Measurements from ENCODE around the gene IQCH. TPM values are rescaled to one million over a fixed set of nuclear protein-coding genes. Genes with fewer than 3 reads are reported as not detected.
"Not testable (repeated sequence)": the region's sequence is repeated elsewhere in the genome, so short reads cannot be mapped to it uniquely, and the experiment has no call there.

The IQCH gene
- total RNA-seq, 2 donors from 2014 or later, result 5.8 to 9.5 TPM

DNA sequence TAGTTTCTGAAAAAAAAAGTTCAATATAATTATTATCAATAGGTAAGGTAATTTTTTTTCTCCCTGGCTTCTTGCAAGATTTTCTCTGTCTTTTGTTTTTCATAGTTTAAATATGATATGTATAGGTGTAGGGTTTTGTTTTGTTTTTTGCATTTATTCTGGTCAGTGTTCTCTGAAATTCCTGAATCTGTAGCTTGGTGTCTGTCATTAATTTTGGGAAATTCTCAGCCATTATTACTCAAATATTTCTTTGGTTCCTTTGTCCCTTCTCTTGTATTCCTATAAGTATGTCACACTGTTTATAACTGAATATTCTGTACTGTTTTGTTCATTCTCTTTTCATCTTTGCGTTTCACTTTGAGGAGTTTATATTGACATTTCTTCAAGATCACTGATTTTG is 22.1 kb downstream of the IQCH start:
- TF ChIP-seq POLR2AphosphoS5 (IDR thresholded peaks at IDR 0.05) (no peak), POLR2A (IDR thresholded peaks at IDR 0.05) (no peak)
- no peaks in the 10 kb centered on the region for H3K27me3 ChIP-seq (replicated peaks; ENCODE audit: insufficient read depth)
- intact Hi-C loops (cut with DNase I), result no loop called here
- no peak for DNase-seq (ENCODE audit: low spot score)
- H3K4me3 ChIP-seq, result no peak overlapping the region
- WGBS, result 95% methylated on average over 1 of the region's 1 CpG
- H3K27ac ChIP-seq, result no peak overlapping the region
- H3K9me3 ChIP-seq, result no peaks in the 10 kb centered on the region
- H3K4me1 ChIP-seq (replicated peaks), result no peaks in the 10 kb centered on the region
- no peaks in the 10 kb centered on the region for H3K36me3 ChIP-seq

- Histone ChIP-seq H3K9me3 (no peaks in the 10 kb centered on the region), H3K4me1 (replicated peaks) (no peaks in the 10 kb centered on the region), H3K36me3 (no peaks in the 10 kb centered on the region), H3K4me3 (no peak overlapping the region), H3K27me3 (replicated peaks; ENCODE audit: insufficient read depth) (no peaks in the 10 kb centered on the region), H3K27ac (no peak overlapping the region)
- WGBS, result 65% methylated on average over 2 of the region's 2 CpGs
- intact Hi-C loops (cut with DNase I), result no loop called here
- DNase-seq (ENCODE audit: low spot score), result no peak
- TF ChIP-seq POLR2AphosphoS5 (IDR thresholded peaks at IDR 0.05) (no peak), POLR2A (IDR thresholded peaks at IDR 0.05) (no peak)
- TF ChIP-seq, protein P1, sequence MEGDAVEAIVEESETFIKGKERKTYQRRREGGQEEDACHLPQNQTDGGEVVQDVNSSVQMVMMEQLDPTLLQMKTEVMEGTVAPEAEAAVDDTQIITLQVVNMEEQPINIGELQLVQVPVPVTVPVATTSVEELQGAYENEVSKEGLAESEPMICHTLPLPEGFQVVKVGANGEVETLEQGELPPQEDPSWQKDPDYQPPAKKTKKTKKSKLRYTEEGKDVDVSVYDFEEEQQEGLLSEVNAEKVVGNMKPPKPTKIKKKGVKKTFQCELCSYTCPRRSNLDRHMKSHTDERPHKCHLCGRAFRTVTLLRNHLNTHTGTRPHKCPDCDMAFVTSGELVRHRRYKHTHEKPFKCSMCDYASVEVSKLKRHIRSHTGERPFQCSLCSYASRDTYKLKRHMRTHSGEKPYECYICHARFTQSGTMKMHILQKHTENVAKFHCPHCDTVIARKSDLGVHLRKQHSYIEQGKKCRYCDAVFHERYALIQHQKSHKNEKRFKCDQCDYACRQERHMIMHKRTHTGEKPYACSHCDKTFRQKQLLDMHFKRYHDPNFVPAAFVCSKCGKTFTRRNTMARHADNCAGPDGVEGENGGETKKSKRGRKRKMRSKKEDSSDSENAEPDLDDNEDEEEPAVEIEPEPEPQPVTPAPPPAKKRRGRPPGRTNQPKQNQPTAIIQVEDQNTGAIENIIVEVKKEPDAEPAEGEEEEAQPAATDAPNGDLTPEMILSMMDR (IDR thresholded peaks at IDR 0.05), result no peak
Observed at GRCh38 chr15:67280217-67280616, 25.6 kb downstream of the IQCH start.

GRCh38 chr15:67281714-67282113 is 27.1 kb downstream of the IQCH start:
- Histone ChIP-seq H3K4me1 (replicated peaks) (no peaks in the 10 kb centered on the region), H3K36me3 (no peaks in the 10 kb centered on the region), H3K27me3 (replicated peaks; ENCODE audit: insufficient read depth) (no peaks in the 10 kb centered on the region), H3K4me3 (no peak overlapping the region), H3K9me3 (no peaks in the 10 kb centered on the region), H3K27ac (no peak overlapping the region)
- DNase-seq (ENCODE audit: low spot score), result no peak
- WGBS, result 86% methylated on average over 1 of the region's 1 CpG
- intact Hi-C loops (cut with DNase I), result no loop called here
- TF ChIP-seq, protein P1 (IDR thresholded peaks at IDR 0.05), result no peak
- TF ChIP-seq POLR2AphosphoS5 (IDR thresholded peaks at IDR 0.05) (no peak), POLR2A (IDR thresholded peaks at IDR 0.05) (no peak)

GRCh38 chr15:67285625-67286024 is 31.0 kb downstream of the IQCH start:
- H3K4me3 ChIP-seq; H3K9me3 ChIP-seq; H3K27me3 ChIP-seq (replicated peaks; ENCODE audit: insufficient read depth); DNase-seq (ENCODE audit: low spot score); H3K4me1 ChIP-seq (replicated peaks); H3K36me3 ChIP-seq; intact Hi-C loops (cut with DNase I); H3K27ac ChIP-seq: not testable (repeated sequence)

DNA sequence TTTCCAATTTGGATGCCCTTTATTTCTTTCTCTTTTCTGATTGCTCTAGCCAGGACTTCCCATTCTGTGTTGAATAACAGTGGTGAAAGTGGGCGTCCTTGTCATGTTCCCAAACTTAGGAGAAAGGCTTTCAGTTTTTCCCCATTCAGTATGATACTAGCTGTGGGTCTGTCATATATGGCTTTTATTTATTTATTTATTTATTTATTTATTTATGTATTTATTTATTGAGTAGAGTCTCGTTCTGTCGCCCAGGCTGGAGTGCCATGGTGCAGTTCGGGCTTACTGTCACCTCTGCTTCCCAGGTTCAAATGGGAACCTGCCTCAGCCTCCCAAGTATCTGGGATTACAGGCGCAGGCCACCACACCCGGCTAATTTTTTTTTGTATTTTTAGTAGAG is 31.8 kb downstream of the IQCH start:
- 80% methylated on average over 6 of the region's 6 CpGs for WGBS
- H3K4me3 ChIP-seq; H3K36me3 ChIP-seq; H3K9me3 ChIP-seq; H3K27me3 ChIP-seq (replicated peaks; ENCODE audit: insufficient read depth); DNase-seq (ENCODE audit: low spot score); H3K4me1 ChIP-seq (replicated peaks); H3K27ac ChIP-seq; intact Hi-C loops (cut with DNase I): not testable (repeated sequence)

GRCh38 chr15:67290319-67290718 is 35.7 kb downstream of the IQCH start:
- 100% methylated on average over 1 of the region's 1 CpG for WGBS
- Histone ChIP-seq H3K4me1 (replicated peaks) (no peaks in the 10 kb centered on the region), H3K27ac (no peak overlapping the region), H3K4me3 (no peak overlapping the region), H3K9me3 (no peaks in the 10 kb centered on the region), H3K36me3 (no peaks in the 10 kb centered on the region), H3K27me3 (replicated peaks; ENCODE audit: insufficient read depth) (no peaks in the 10 kb centered on the region)
- intact Hi-C loops (cut with DNase I), result no loop called here
- TF ChIP-seq POLR2A (IDR thresholded peaks at IDR 0.05), result no peak
- TF ChIP-seq, protein P1 (IDR thresholded peaks at IDR 0.05), result no peak
- TF ChIP-seq POLR2AphosphoS5 (IDR thresholded peaks at IDR 0.05), result no peak
- DNase-seq (ENCODE audit: low spot score), result no peak
